A549 (cell line): ENCODE results near the gene LAIR1. TPM values are rescaled to one million over a fixed set of nuclear protein-coding genes. Genes with fewer than 3 reads are reported as not detected.
A peak's percentile ranks its signal among the peaks of the same experiment; 100 is the strongest.

Experiments used
- ATAC-seq, 2 experiments: fragments of 200-7000 bp in 1 of 2; fragments of >200 bp in 1 of 2; cut with Nextera tagmentation in 1 of 2; cut with Tn5 transposase in 1 of 2; 3 replicates each; pipeline versions ENCODE4 v1.8.0 to v1.9.1; 2018 to 2020; ENCODE audit warnings: mild to moderate bottlenecking in 1 of 2, moderate library complexity in 1 of 2
- CTCF ChIA-PET: fragments of 300-600 bp; sonication (Branson Sonifier 250); formaldehyde crosslinking; extraction: SDS; loops from one replicate; lab custom pipeline; 2021; ENCODE audit warnings: antibody characterized with exemption, inconsistent platforms; lab: Yijun Ruan, JAX
- POLR2A ChIA-PET: fragments of 350-600 bp; formaldehyde crosslinking; extraction: SDS; loops from one replicate; lab custom pipeline; 2021; ENCODE audit warnings: antibody characterized with exemption, inconsistent platforms; lab: Yijun Ruan, JAX
- DNase-seq, 2 experiments: peaks; one replicate each; pipeline versions ENCODE4 v3.0.0 to v3.0.0-alpha.2; 2011 to 2016; ENCODE audit warnings: low read depth in 1 of 2, low spot score in 1 of 2
- FAIRE-seq: peaks from 2 replicates; lab custom pipeline; 2011; peaks lifted over from hg19 to GRCh38; lab: Jason Lieb, UNC
- H3K27ac ChIP-seq, 2 experiments: fragments of >200 bp; sonication (Bioruptor Twin); formaldehyde crosslinking; 3 replicates each; pipeline ENCODE4 v1.5.1; 2016 to 2017
- H3K4me1 ChIP-seq: fragments of >200 bp; sonication (Bioruptor Twin); formaldehyde crosslinking; 3 replicates; pipeline ENCODE4 v1.6.1; 2016
- H3K4me2 ChIP-seq: fragments of >200 bp; sonication (Bioruptor Twin); formaldehyde crosslinking; 3 replicates; pipeline ENCODE4 v1.6.1; 2016
- H3K4me3 ChIP-seq: fragments of >200 bp; sonication (Bioruptor Twin); formaldehyde crosslinking; 3 replicates; pipeline ENCODE4 v1.5.1; 2016
- H3K9me3 ChIP-seq: fragments of >200 bp; sonication (Bioruptor Twin); formaldehyde crosslinking; 3 replicates; pipeline ENCODE4 v1.6.1; 2016
- BHLHE40 ChIP-seq: IDR thresholded peaks from 2 replicates; pipeline ENCODE4 v1.6.1; 2012; ENCODE audit warnings: low read depth, low read length, inconsistent platforms
- CBX2 ChIP-seq: fragments of 200-600 bp; sonication (generic); IDR thresholded peaks from 2 replicates; pipeline ENCODE4 v1.6.1; 2016; ENCODE audit warnings: low read depth, mild to moderate bottlenecking, borderline replicate concordance
- ELK1 ChIP-seq: fragments of 150-350 bp; IDR thresholded peaks from 2 replicates; pipeline ENCODE4 v1.6.1; 2014; ENCODE audit warnings: low read depth, mild to moderate bottlenecking, low read length
- GATA3 ChIP-seq: IDR thresholded peaks from 2 replicates; pipeline ENCODE4 v1.6.1; 2012; ENCODE audit warnings: borderline replicate concordance
- HMGXB4 ChIP-seq: fragments of 250-450 bp; sonication (Bioruptor Pico); IDR thresholded peaks from 2 replicates; pipeline ENCODE4 v1.5.0; 2021; ENCODE audit warnings: mild to moderate bottlenecking, moderate library complexity, borderline replicate concordance
- JUN ChIP-seq, 2 experiments: fragments of >200 bp; sonication (Bioruptor Twin); formaldehyde crosslinking; IDR thresholded peaks; 2 replicates in 1 of 2; 3 replicates in 1 of 2; pipeline ENCODE4 v1.6.1; 2016 to 2017
- KDM5A ChIP-seq: fragments of 200-600 bp; sonication (generic); IDR thresholded peaks from 2 replicates; pipeline ENCODE4 v1.6.1; 2016; ENCODE audit warnings: antibody characterized with exemption, mild to moderate bottlenecking
- NR3C1 ChIP-seq: fragments of >200 bp; sonication (Bioruptor Twin); formaldehyde crosslinking; IDR thresholded peaks from 3 replicates; pipeline ENCODE4 v1.6.1; 2017
- RAD21 ChIP-seq, 2 experiments: fragments of >200 bp in 1 of 2; sonication (Bioruptor Twin) in 1 of 2; formaldehyde crosslinking in 1 of 2; IDR thresholded peaks in 1 of 2; conservative IDR thresholded peaks in 1 of 2; 2 replicates in 1 of 2; 3 replicates in 1 of 2; pipeline ENCODE4 v1.6.1; 2012 to 2018; ENCODE audit warnings: inconsistent platforms in 1 of 2
- RFX5 ChIP-seq: fragments of 450-650 bp; IDR thresholded peaks from 2 replicates; pipeline ENCODE4 v1.7.1; 2014; ENCODE audit warnings: antibody characterized with exemption, mild to moderate bottlenecking, moderate library complexity
- RNF2 ChIP-seq: fragments of 200-600 bp; sonication (generic); IDR thresholded peaks from 2 replicates; pipeline ENCODE4 v1.6.1; 2016; ENCODE audit warnings: low read depth, mild to moderate bottlenecking, antibody characterized with exemption, moderate library complexity, borderline replicate concordance
- SMC3 ChIP-seq: fragments of >200 bp; sonication (Bioruptor Twin); formaldehyde crosslinking; IDR thresholded peaks from 3 replicates; pipeline ENCODE4 v1.6.1; 2018; ENCODE audit warnings: inconsistent platforms
- SREBF2 ChIP-seq: fragments of 450-650 bp; IDR thresholded peaks from 2 replicates; pipeline ENCODE4 v1.6.1; 2014; ENCODE audit warnings: mild to moderate bottlenecking, moderate library complexity
- TFCP2L1 ChIP-seq: fragments of 250-450 bp; sonication (Bioruptor Pico); IDR thresholded peaks from 2 replicates; pipeline ENCODE4 v1.5.0; 2021; ENCODE audit warnings: mild to moderate bottlenecking
- WGBS: methylation state at CpG from one replicate; pipeline ENCODE4 v1.1.6; 2017; ENCODE audit errors: missing lambda C conversion rate; 5-methylcytosine and 5-hydroxymethylcytosine counted together
- polyA minus RNA-seq: library from RNA; depleted of rRNA, polyadenylated mRNA; stranded (reverse); fragments of >200 nt; gene quantifications from 2 replicates; pipeline ENCODE4 v1.2.3, GENCODE V29; 2011; rRNA and poly(A)+ RNA removed
- polyA plus RNA-seq, 4 experiments: library from polyadenylated mRNA; depleted of rRNA in 3 of 4; stranded (reverse); fragments of >200 nt; fragmentation: RNase III in 1 of 4; extraction: RNeasy Plus Mini Kit Qiagen cat#74134 plus additional on column Dnase treatment in 1 of 4; gene quantifications; 2 replicates in 3 of 4; 3 replicates in 1 of 4; pipeline ENCODE4 v1.2.3, GENCODE V29; 2011 to 2017
- TF ChIP-seq, protein P1 (sequence below): fragments of 250-450 bp; sonication (Bioruptor Pico); IDR thresholded peaks from 2 replicates; pipeline ENCODE4 v1.5.0; 2020; ENCODE audit warnings: low read depth, mild to moderate bottlenecking, moderate library complexity
- TF ChIP-seq, protein P2 (sequence below): fragments of >200 bp; sonication (Bioruptor Twin); formaldehyde crosslinking; IDR thresholded peaks from 3 replicates; pipeline ENCODE4 v1.5.1; 2016

LAIR1 gene
- polyA plus RNA-seq (2011; rRNA removed) (not detected in 2 replicates), polyA plus RNA-seq (2017; fragmentation: RNase III; extraction: RNeasy Plus Mini Kit Qiagen cat#74134 plus additional on column Dnase treatment) (not detected in 3 replicates), polyA minus RNA-seq (not detected in 2 replicates)
- not detected in 2 replicates for polyA plus RNA-seq (2012; cell fraction: cytosol; rRNA removed)
- 0.01 TPM in 1 of 2 replicates, not detected in the other for polyA plus RNA-seq (2012; cell fraction: nucleus; rRNA removed)

GRCh38 chr19:54364775-54365257 is at the start of gene LAIR1:
Gene LAIR1 (minus strand): TSS chr19:54364931. CDS start chr19:54364804, 127 bp downstream.
- POLR2A ChIA-PET, result no interaction called here
- H3K27ac ChIP-seq, result no peak within 1 kb of the TSS
- peaks cover 3% of the 10 kb centered on the region; the same call in 1 of the 3 replicates for H3K9me3 ChIP-seq
- FAIRE-seq (no peak), ATAC-seq (no peak; a peak in 1 of 6 replicates), DNase-seq (no peak)
- H3K4me2 ChIP-seq, result no peak within 1 kb of the TSS
- 37% methylated on average over 11 of the region's 13 CpGs for WGBS
- no peaks in the 10 kb centered on the region for H3K4me1 ChIP-seq
- CTCF ChIA-PET, result interaction anchor here (0.9 to 1.3 kb wide), 3 partner anchors 11 to 26 kb away, joined by 3 to 8 read pairs (median 3); no protein-coding TSS in a partner anchor
- H3K4me3 ChIP-seq, result no peak within 1 kb of the TSS
- TF ChIP-seq GATA3 (no peak), SMC3 (no peak), JUN (IDR thresholded peaks at IDR 0.05) (no peak)

DNA sequence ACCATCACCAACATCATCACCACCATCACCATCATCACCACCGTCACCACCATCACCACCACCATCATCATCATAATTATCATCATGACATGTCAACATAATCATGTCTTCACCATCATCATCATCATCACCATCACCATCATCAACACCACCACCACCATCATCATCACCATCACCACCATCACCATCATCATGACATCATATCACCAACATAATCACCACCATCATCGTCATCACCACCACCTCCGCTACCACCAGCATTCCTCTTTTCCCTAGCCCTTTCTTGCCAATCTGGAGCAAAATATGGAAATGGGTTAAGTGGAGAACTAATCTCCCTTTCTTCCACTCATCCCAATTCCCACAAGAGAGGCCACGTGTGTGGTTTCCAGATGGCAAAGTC is 49.4 kb upstream of the LAIR1 start:
- Histone ChIP-seq H3K4me3 (no peak overlapping the region), H3K4me2 (no peak overlapping the region), H3K4me1 (peaks cover 6% of the 10 kb centered on the region; the same call in 1 of the 3 replicates), H3K27ac (no peak overlapping the region), H3K9me3 (no peaks in the 10 kb centered on the region)
- CTCF ChIA-PET, result interaction anchor here (3.1 kb wide), 1 partner anchor 24 kb away, joined by 16 read pairs; no protein-coding TSS in a partner anchor
- FAIRE-seq (no peak), DNase-seq (no peak), ATAC-seq (no peak)
- POLR2A ChIA-PET, result no interaction called here
- WGBS, result 39% methylated on average over 4 of the region's 4 CpGs
- TF ChIP-seq JUN (IDR thresholded peaks at IDR 0.05), result no peak

GRCh38 chr19:54412877-54413276 is 48.1 kb upstream of the LAIR1 start:
- ChIA-PET CTCF (no interaction called here), POLR2A (no interaction called here)
- Histone ChIP-seq H3K27ac (no peak overlapping the region), H3K4me2 (no peak overlapping the region), H3K4me1 (peaks cover 3% of the 10 kb centered on the region; the same call in 1 of the 3 replicates), H3K4me3 (no peak overlapping the region), H3K9me3 (0 out of 3 replicates have a peak, but pooled peaks cover 4% of the 10 kb centered on the region)
- WGBS, result 3% methylated on average over 4 of the region's 4 CpGs
- no peak for TF ChIP-seq SMC3
- TF ChIP-seq CBX2, result no peak
- no peak for TF ChIP-seq HMGXB4 (CRISPR knock-in tag)
- TF ChIP-seq RAD21 (conservative IDR thresholded peaks at IDR 0.05 in 1 of 2, IDR thresholded peaks at IDR 0.05 in 1 of 2), result no peak
- no peak for TF ChIP-seq ELK1
- TF ChIP-seq RNF2, result no peak
- TF ChIP-seq, protein P1, sequence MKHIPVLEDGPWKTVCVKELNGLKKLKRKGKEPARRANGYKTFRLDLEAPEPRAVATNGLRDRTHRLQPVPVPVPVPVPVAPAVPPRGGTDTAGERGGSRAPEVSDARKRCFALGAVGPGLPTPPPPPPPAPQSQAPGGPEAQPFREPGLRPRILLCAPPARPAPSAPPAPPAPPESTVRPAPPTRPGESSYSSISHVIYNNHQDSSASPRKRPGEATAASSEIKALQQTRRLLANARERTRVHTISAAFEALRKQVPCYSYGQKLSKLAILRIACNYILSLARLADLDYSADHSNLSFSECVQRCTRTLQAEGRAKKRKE (CRISPR knock-in tag), result no peak
- TF ChIP-seq BHLHE40, result no peak
- no peak for TF ChIP-seq SREBF2
- TF ChIP-seq RFX5, result no peak
- DNase-seq (peak in 1 of 2 experiments; percentile 48), ATAC-seq (no peak), FAIRE-seq (no peak)

GRCh38 chr19:54411033-54411432 is 46.3 kb upstream of the LAIR1 start:
- peaks cover 2% of the 10 kb centered on the region; the same call in 1 of the 3 replicates for H3K4me1 ChIP-seq
- H3K9me3 ChIP-seq, result 0 out of 3 replicates have a peak, but pooled peaks cover 13% of the 10 kb centered on the region
- no peak overlapping the region for H3K4me3 ChIP-seq
- FAIRE-seq (no peak), ATAC-seq (no peak), DNase-seq (no peak)
- H3K4me2 ChIP-seq, result no peak overlapping the region
- ChIA-PET POLR2A (interaction anchor here (0.8 kb wide), 1 partner anchor 38 kb away, joined by 3 read pairs; the partner anchor contains the start of gene LENG8), CTCF (interaction anchor here (0.6 to 6.1 kb wide), 5 partner anchors 9 to 619 kb away, joined by 3 to 45 read pairs (median 4); no protein-coding TSS in a partner anchor)
- TF ChIP-seq, protein P2, sequence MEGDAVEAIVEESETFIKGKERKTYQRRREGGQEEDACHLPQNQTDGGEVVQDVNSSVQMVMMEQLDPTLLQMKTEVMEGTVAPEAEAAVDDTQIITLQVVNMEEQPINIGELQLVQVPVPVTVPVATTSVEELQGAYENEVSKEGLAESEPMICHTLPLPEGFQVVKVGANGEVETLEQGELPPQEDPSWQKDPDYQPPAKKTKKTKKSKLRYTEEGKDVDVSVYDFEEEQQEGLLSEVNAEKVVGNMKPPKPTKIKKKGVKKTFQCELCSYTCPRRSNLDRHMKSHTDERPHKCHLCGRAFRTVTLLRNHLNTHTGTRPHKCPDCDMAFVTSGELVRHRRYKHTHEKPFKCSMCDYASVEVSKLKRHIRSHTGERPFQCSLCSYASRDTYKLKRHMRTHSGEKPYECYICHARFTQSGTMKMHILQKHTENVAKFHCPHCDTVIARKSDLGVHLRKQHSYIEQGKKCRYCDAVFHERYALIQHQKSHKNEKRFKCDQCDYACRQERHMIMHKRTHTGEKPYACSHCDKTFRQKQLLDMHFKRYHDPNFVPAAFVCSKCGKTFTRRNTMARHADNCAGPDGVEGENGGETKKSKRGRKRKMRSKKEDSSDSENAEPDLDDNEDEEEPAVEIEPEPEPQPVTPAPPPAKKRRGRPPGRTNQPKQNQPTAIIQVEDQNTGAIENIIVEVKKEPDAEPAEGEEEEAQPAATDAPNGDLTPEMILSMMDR, result no peak
- TF ChIP-seq TFCP2L1 (CRISPR knock-in tag), result no peak
- TF ChIP-seq KDM5A, result no peak
- no peak for TF ChIP-seq NR3C1
- H3K27ac ChIP-seq, result no peak overlapping the region
